OCI-LY7 (cell line): ENCODE measurements around the gene EEPD1. TPM values are rescaled to one million over a fixed set of nuclear protein-coding genes. Genes with fewer than 3 reads are reported as not detected.

Experiments
- BruUV-seq: library from RNA; stranded (reverse); fragments of 400-500 nt; replicated peaks from 2 replicates; lab custom pipeline; 2021; lab: Mats Ljungman, UMichigan
- CTCF ChIA-PET: fragments of 300-600 bp; sonication (Branson Sonifier 250); formaldehyde crosslinking; loops from one replicate; lab custom pipeline; 2022; ENCODE audit warnings: antibody characterized with exemption; ENCODE audit not compliant: unreplicated experiment; lab: Charles Lee
- POLR2A ChIA-PET: fragments of 300-600 bp; sonication (Branson Sonifier 250); formaldehyde crosslinking; loops from one replicate; lab custom pipeline; 2022; ENCODE audit warnings: antibody characterized with exemption; lab: Charles Lee
- DNase-seq: peaks from one replicate; pipeline ENCODE4 v3.0.0-alpha.2; 2015; ENCODE audit warnings: low spot score
- H2AFZ ChIP-seq: fragments of 200-600 bp; sonication (generic), shearing (Covaris generic); 2 replicates; pipeline ENCODE4 v1.6.1; 2014; ENCODE audit warnings: mild to moderate bottlenecking, antibody characterized with exemption, low read length, moderate library complexity
- H3K27ac ChIP-seq: fragments of 200-600 bp; sonication (generic); 2 replicates; pipeline ENCODE4 v1.5.1; 2014; ENCODE audit warnings: mixed run types, low read depth, mild to moderate bottlenecking, moderate library complexity, low read length, inconsistent platforms; ENCODE audit not compliant: poor library complexity, severe bottlenecking
- H3K36me3 ChIP-seq: fragments of 200-600 bp; sonication (generic); 2 replicates; pipeline ENCODE4 v1.6.1; 2014; ENCODE audit warnings: mild to moderate bottlenecking, antibody characterized with exemption, low read length, moderate library complexity, mixed read lengths; ENCODE audit not compliant: insufficient read depth
- H3K4me1 ChIP-seq: fragments of 200-600 bp; sonication (generic); 2 replicates; pipeline ENCODE4 v1.5.1; 2014; ENCODE audit warnings: mild to moderate bottlenecking, low read length; ENCODE audit not compliant: insufficient read depth, poor library complexity, severe bottlenecking
- H3K4me2 ChIP-seq: fragments of 200-600 bp; sonication (generic); 2 replicates; pipeline ENCODE4 v1.6.1; 2014; ENCODE audit warnings: mild to moderate bottlenecking, low read length
- H3K4me3 ChIP-seq: fragments of 200-600 bp; sonication (generic); 2 replicates; pipeline ENCODE4 v1.5.1; 2014; ENCODE audit warnings: mild to moderate bottlenecking, low read depth, low read length; ENCODE audit not compliant: poor library complexity, severe bottlenecking
- H3K79me2 ChIP-seq: fragments of 200-600 bp; sonication (generic); 2 replicates; pipeline ENCODE4 v1.6.1; 2016; ENCODE audit warnings: low read depth, mild to moderate bottlenecking, low read length, moderate library complexity, mixed read lengths; ENCODE audit not compliant: insufficient read depth
- H3K9me2 ChIP-seq: fragments of 200-600 bp; sonication (generic); 2 replicates; pipeline ENCODE4 v1.6.1; 2016; ENCODE audit warnings: mild to moderate bottlenecking, low read length, mixed read lengths; ENCODE audit not compliant: insufficient read depth
- H3K9me3 ChIP-seq: fragments of 200-600 bp; sonication (generic); 2 replicates; pipeline ENCODE4 v1.6.1; 2014; ENCODE audit warnings: mild to moderate bottlenecking, mixed run types, low read length, mixed read lengths
- H4K20me1 ChIP-seq: fragments of 200-600 bp; sonication (generic); 2 replicates; pipeline ENCODE4 v1.6.1; 2014; ENCODE audit warnings: mild to moderate bottlenecking, antibody characterized with exemption, low read length, moderate library complexity, mixed read lengths; ENCODE audit not compliant: insufficient read depth
- CTCF ChIP-seq: fragments of 200-600 bp; sonication (generic); conservative IDR thresholded peaks from 2 replicates; pipeline ENCODE4 v1.5.1; 2014; ENCODE audit warnings: mild to moderate bottlenecking, antibody characterized with exemption, low read length, moderate library complexity, mixed read lengths
- EZH2phosphoT487 ChIP-seq: fragments of 200-600 bp; sonication (generic); IDR thresholded peaks from 2 replicates; pipeline ENCODE4 v1.6.1; 2018; ENCODE audit warnings: low read depth, borderline replicate concordance, mild to moderate bottlenecking, mixed run types, antibody characterized with exemption, low read length, moderate library complexity, mixed read lengths
- intact Hi-C: fragments of 100-400 bp; cut with micrococcal nuclease; formaldehyde crosslinking; loops from one replicate; pipeline ENCODE4 v1.10.0; 2022; ENCODE audit not compliant: unreplicated experiment
- total RNA-seq, 2 experiments: library from RNA; depleted of rRNA in 1 of 2; stranded (reverse); fragments of >200 nt in 1 of 2; shearing (Covaris generic) in 1 of 2; gene quantifications; 2 replicates each; pipeline ENCODE4 v1.2.3, GENCODE V29; 2014 to 2022

Gene EEPD1
- total RNA-seq, 2 experiments from 2014 or later: 1.7 to 8.1 TPM

- no peaks in the 10 kb centered on the region for H3K9me2 ChIP-seq
- peak; percentile 11 for DNase-seq
- BruUV-seq: no TSS peak
- intact Hi-C loops: loop anchor here (1.0 to 10.0 kb wide), 2 partner anchors 142 to 164 kb away; no protein-coding TSS in a partner anchor
- H3K36me3 ChIP-seq: no peaks in the 10 kb centered on the region
- no peaks in the 10 kb centered on the region for H3K9me3 ChIP-seq
- H3K79me2 ChIP-seq: no peaks in the 10 kb centered on the region
- TF ChIP-seq CTCF: peak; percentile 52
- TF ChIP-seq EZH2phosphoT487: no peak
- CTCF ChIA-PET: interaction anchor here (1.0 to 1.6 kb wide), 4 partner anchors 10 to 192 kb away, joined by 3 to 7 read pairs (median 4); no protein-coding TSS in a partner anchor
- H3K4me3 ChIP-seq: no peak overlapping the region
- H3K4me2 ChIP-seq: no peak overlapping the region
- H3K4me1 ChIP-seq: no peaks in the 10 kb centered on the region
- POLR2A ChIA-PET: interaction anchor here (0.7 to 1.1 kb wide), 4 partner anchors 9 to 174 kb away, joined by 3 read pairs; no protein-coding TSS in a partner anchor
- no peak overlapping the region for H2AFZ ChIP-seq
- H4K20me1 ChIP-seq: no peaks in the 10 kb centered on the region
- H3K27ac ChIP-seq: no peak overlapping the region
These were observed 25.8 kb upstream of the EEPD1 start for GRCh38 chr7:36127075-36127740.

- no peaks in the 10 kb centered on the region for H3K9me2 ChIP-seq
- CTCF ChIA-PET: no interaction called here
- no peaks in the 10 kb centered on the region for H3K36me3 ChIP-seq
- H3K27ac ChIP-seq: no peak overlapping the region
- peak; percentile 11 for DNase-seq
- H3K79me2 ChIP-seq: no peaks in the 10 kb centered on the region
- H2AFZ ChIP-seq: no peak overlapping the region
- no peaks in the 10 kb centered on the region for H3K9me3 ChIP-seq
- H3K4me2 ChIP-seq: no peak overlapping the region
- H3K4me1 ChIP-seq: no peaks in the 10 kb centered on the region
- no TSS peak for BruUV-seq
- H4K20me1 ChIP-seq: no peaks in the 10 kb centered on the region
- H3K4me3 ChIP-seq: no peak overlapping the region
- intact Hi-C loops: loop anchor here (10.0 kb wide), 1 partner anchor 144 kb away; no protein-coding TSS in a partner anchor
- TF ChIP-seq CTCF (peak; percentile 84), EZH2phosphoT487 (no peak)
- POLR2A ChIA-PET: no interaction called here
These were observed 24.5 kb upstream of the EEPD1 start for GRCh38 chr7:36128448-36129047.

DNA sequence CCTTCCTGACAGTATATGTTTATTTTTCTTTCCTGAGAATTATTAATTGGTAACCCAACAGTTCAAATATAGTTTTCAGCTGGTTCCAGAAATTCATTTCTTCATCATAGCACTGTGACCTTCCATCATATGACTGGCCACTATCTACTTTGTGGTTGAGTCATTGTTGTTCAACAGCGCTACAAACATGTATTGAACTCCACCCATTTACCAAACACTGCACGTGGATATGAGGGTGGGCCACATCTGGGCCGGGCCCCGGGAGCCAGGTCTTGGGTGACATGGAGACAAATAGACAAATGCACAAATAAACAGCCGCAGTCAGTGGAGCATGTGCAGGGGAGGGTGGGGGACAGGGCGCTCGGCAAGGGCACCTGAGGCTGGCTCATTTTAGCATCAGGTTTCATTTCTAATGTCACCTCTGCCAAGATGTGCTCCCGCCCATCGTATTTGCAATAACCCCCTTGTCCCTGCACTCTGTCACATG lies 24.0 kb upstream of the EEPD1 start:
- Histone ChIP-seq H3K79me2 (no peaks in the 10 kb centered on the region), H3K9me3 (no peaks in the 10 kb centered on the region), H3K9me2 (no peaks in the 10 kb centered on the region), H3K36me3 (no peaks in the 10 kb centered on the region), H3K4me1 (no peaks in the 10 kb centered on the region), H3K4me2 (no peak overlapping the region), H3K27ac (no peak overlapping the region), H4K20me1 (no peaks in the 10 kb centered on the region), H2AFZ (no peak overlapping the region), H3K4me3 (no peak overlapping the region)
- ChIA-PET CTCF (no interaction called here), POLR2A (no interaction called here)
- intact Hi-C loops: loop anchor here (10.0 kb wide), 1 partner anchor 144 kb away; no protein-coding TSS in a partner anchor
- no TSS peak for BruUV-seq
- no peak for DNase-seq
- no peak for TF ChIP-seq CTCF
- no peak for TF ChIP-seq EZH2phosphoT487
